Liver (tissue), 9 donors: ENCODE measurements around the gene KDM7A. TPM values are rescaled to one million over a fixed set of nuclear protein-coding genes. Genes with fewer than 3 reads are reported as not detected.

Experiments used
- DNase-seq: peaks from one replicate; pipeline ENCODE4 v3.0.0-alpha.2; 2017; ENCODE audit warnings: low spot score
- H3K27ac ChIP-seq, 2 donors: one replicate each; pipeline ENCODE4 v1.7.0; 2013; ENCODE audit warnings: inconsistent platforms in 2 of 2, low read length in 2 of 2, control low read depth in 1 of 2, low read depth in 1 of 2, mild to moderate bottlenecking in 1 of 2
- H3K27me3 ChIP-seq, 4 donors: one replicate each; pipeline versions ENCODE4 v1.6.1 to v1.7.0; 2013; ENCODE audit warnings: low read length in 3 of 4, inconsistent platforms in 1 of 4, mild to moderate bottlenecking in 1 of 4, moderate library complexity in 1 of 4; ENCODE audit not compliant: control insufficient read depth in 4 of 4, insufficient read depth in 4 of 4
- H3K36me3 ChIP-seq, 4 donors: one replicate each; pipeline versions ENCODE4 v1.6.1 to v1.7.0; 2013; ENCODE audit warnings: low read length in 3 of 4, mild to moderate bottlenecking in 3 of 4, low read depth in 1 of 4, moderate library complexity in 1 of 4; ENCODE audit not compliant: control insufficient read depth in 4 of 4, insufficient read depth in 3 of 4
- H3K4me1 ChIP-seq, 4 donors: one replicate each; pipeline versions ENCODE4 v1.6.1 to v1.7.0; 2013; ENCODE audit warnings: low read length in 3 of 4, mild to moderate bottlenecking in 3 of 4, moderate library complexity in 1 of 4; ENCODE audit not compliant: control insufficient read depth in 4 of 4, insufficient read depth in 4 of 4
- H3K4me3 ChIP-seq, 3 donors: one replicate each; pipeline versions ENCODE4 v1.6.1 to v1.7.0; 2013; ENCODE audit warnings: low read length in 3 of 3, control low read depth in 1 of 3, low read depth in 1 of 3, mild to moderate bottlenecking in 1 of 3
- H3K9ac ChIP-seq, 2 donors: one replicate each; pipeline ENCODE4 v1.7.0; 2013; ENCODE audit warnings: low read length in 2 of 2, mild to moderate bottlenecking in 2 of 2, moderate library complexity in 2 of 2, control low read depth in 1 of 2, low read depth in 1 of 2
- H3K9me3 ChIP-seq, 4 donors: one replicate each; pipeline versions ENCODE4 v1.6.1 to v1.7.0; 2013; ENCODE audit warnings: low read length in 3 of 4; ENCODE audit not compliant: control insufficient read depth in 4 of 4
- ATF3 ChIP-seq: IDR thresholded peaks from 2 replicates; pipeline ENCODE4 v1.6.1; 2016; ENCODE audit warnings: antibody characterized with exemption
- EGR1 ChIP-seq, 2 donors: IDR thresholded peaks; 2 replicates each; pipeline ENCODE4 v1.6.1; 2016 to 2018; ENCODE audit warnings: antibody characterized with exemption in 2 of 2, low read depth in 2 of 2
- FOXA2 ChIP-seq: IDR thresholded peaks from 2 replicates; pipeline ENCODE4 v1.6.1; 2016; ENCODE audit warnings: antibody characterized with exemption
- GABPA ChIP-seq, 2 donors: IDR thresholded peaks in 1 of 2; conservative IDR thresholded peaks in 1 of 2; 2 replicates each; pipeline ENCODE4 v1.6.1; 2016; ENCODE audit warnings: antibody characterized with exemption in 2 of 2, mild to moderate bottlenecking in 1 of 2, moderate library complexity in 1 of 2
- HNF4A ChIP-seq, 2 donors: conservative IDR thresholded peaks; 2 replicates each; pipeline ENCODE4 v1.6.1; 2016; ENCODE audit warnings: antibody characterized with exemption in 2 of 2, mild to moderate bottlenecking in 2 of 2
- HNF4G ChIP-seq: IDR thresholded peaks from 2 replicates; pipeline ENCODE4 v1.6.1; 2016; ENCODE audit warnings: antibody characterized with exemption
- JUND ChIP-seq, 2 donors: IDR thresholded peaks; 2 replicates each; pipeline ENCODE4 v1.6.1; 2016; ENCODE audit warnings: antibody characterized with exemption in 2 of 2
- MAX ChIP-seq: IDR thresholded peaks from 2 replicates; pipeline ENCODE4 v1.6.1; 2016; ENCODE audit warnings: antibody characterized with exemption
- NR2F2 ChIP-seq: IDR thresholded peaks from 2 replicates; pipeline ENCODE4 v1.6.1; 2016; ENCODE audit warnings: antibody characterized with exemption
- REST ChIP-seq: IDR thresholded peaks from 2 replicates; pipeline ENCODE4 v1.6.1; 2016; ENCODE audit warnings: antibody characterized with exemption, mild to moderate bottlenecking
- RXRA ChIP-seq, 2 donors: IDR thresholded peaks; 2 replicates each; pipeline ENCODE4 v1.6.1; 2017 to 2018; ENCODE audit warnings: antibody characterized with exemption in 2 of 2, mild to moderate bottlenecking in 1 of 2
- SP1 ChIP-seq: IDR thresholded peaks from 2 replicates; pipeline ENCODE4 v1.6.1; 2018; ENCODE audit warnings: antibody characterized with exemption, mild to moderate bottlenecking
- YY1 ChIP-seq: IDR thresholded peaks from 2 replicates; pipeline ENCODE4 v1.6.1; 2016; ENCODE audit warnings: antibody characterized with exemption, mild to moderate bottlenecking
- ZBTB33 ChIP-seq: IDR thresholded peaks from 2 replicates; pipeline ENCODE4 v1.6.1; 2016; ENCODE audit warnings: antibody characterized with exemption
- WGBS: extraction: QIAGEN DNeasy Blood & Tissue Kit; methylation state at CpG from one replicate; pipeline ENCODE4 v1.1.7; 2013; 5-methylcytosine and 5-hydroxymethylcytosine counted together
- polyA plus RNA-seq, 2 donors: library from polyadenylated mRNA; stranded (reverse) in 1 of 2; unstranded in 1 of 2; fragments of 200-250 nt in 1 of 2; fragments of >200 nt in 1 of 2; fragmentation: Nextera tagmentation in 1 of 2; extraction: Ambion mirVana in 1 of 2; gene quantifications; one replicate each; pipeline versions ENCODE4 v1.2.1 to v1.2.3, GENCODE V29; 2013 to 2015
- total RNA-seq, 2 donors: library from RNA; depleted of rRNA; stranded (reverse); fragments of >200 nt; gene quantifications; one replicate each; pipeline ENCODE4 v1.2.3, GENCODE V29; 2014
- donor health status: healthy.
- donor health status: healthy.
- donor health status: healthy.
- donor health status: healthy.
- donor health status: healthy.

The KDM7A gene
- total and polyA plus RNA-seq, 4 donors: 1.9 to 27.5 (median 9.9) TPM

GRCh38 chr7:140039896-140040295, 136.9 kb downstream of the KDM7A start:
- Histone ChIP-seq H3K27me3 (no peaks in the 10 kb centered on the region), H3K27ac (no peak overlapping the region), H3K9me3 (no peaks in the 10 kb centered on the region), H3K4me3 (no peak overlapping the region), H3K36me3 (peaks cover 11 to 31% (median 20%) of the 10 kb centered on the region in 4 donors), H3K4me1 (no peaks in the 10 kb centered on the region), H3K9ac (no peak overlapping the region)
- TF ChIP-seq GABPA (IDR thresholded peaks at IDR 0.05 in 1 of 2, conservative IDR thresholded peaks at IDR 0.05 in 1 of 2): no peak
- TF ChIP-seq ZBTB33: no peak
- no peak for DNase-seq
- WGBS: 97% methylated on average over 12 of the region's 12 CpGs

- WGBS: 81% methylated on average over 7 of the region's 7 CpGs
- H3K27me3 ChIP-seq: no peaks in the 10 kb centered on the region
- no peak for DNase-seq
- H3K9ac ChIP-seq: no peak overlapping the region
- H3K36me3 ChIP-seq: peaks cover 8 to 32% (median 20%) of the 10 kb centered on the region in 4 donors
- no peak overlapping the region for H3K27ac ChIP-seq
- no peak overlapping the region for H3K4me3 ChIP-seq
- no peaks in the 10 kb centered on the region for H3K4me1 ChIP-seq
- TF ChIP-seq ATF3 (no peak), HNF4A (conservative IDR thresholded peaks at IDR 0.05) (no peak), JUND (IDR thresholded peaks at IDR 0.05) (no peak), ZBTB33 (no peak), FOXA2 (no peak), NR2F2 (no peak), SP1 (no peak), MAX (no peak), HNF4G (no peak), REST (no peak), EGR1 (IDR thresholded peaks at IDR 0.05; ENCODE audit: low read depth in 2 of 2) (no peak), YY1 (no peak), RXRA (IDR thresholded peaks at IDR 0.05) (no peak)
- H3K9me3 ChIP-seq: no peaks in the 10 kb centered on the region
Measured at GRCh38 chr7:140039066-140039465, 137.7 kb downstream of the KDM7A start.
